SK-N-MC (cell line): ENCODE results near the gene RBM43.

Experiments
- EZH2 ChIP-seq: fragments of 200-600 bp; sonication (generic); IDR thresholded peaks from one replicate; pipeline ENCODE4 v1.6.1; 2017; ENCODE audit warnings: antibody characterized with exemption
- FOXP2 ChIP-seq: optimal IDR thresholded peaks from 2 replicates; pipeline ENCODE3; 2011; ENCODE audit warnings: mild to moderate bottlenecking, moderate library complexity; ENCODE audit not compliant: insufficient read depth; ENCODE audit errors: extremely low read length, control extremely low read depth
- POLR2AphosphoS5 ChIP-seq: IDR thresholded peaks from 2 replicates; pipeline ENCODE4 v1.6.1; 2012; ENCODE audit warnings: mild to moderate bottlenecking, low read depth, low read length, borderline replicate concordance

DNA sequence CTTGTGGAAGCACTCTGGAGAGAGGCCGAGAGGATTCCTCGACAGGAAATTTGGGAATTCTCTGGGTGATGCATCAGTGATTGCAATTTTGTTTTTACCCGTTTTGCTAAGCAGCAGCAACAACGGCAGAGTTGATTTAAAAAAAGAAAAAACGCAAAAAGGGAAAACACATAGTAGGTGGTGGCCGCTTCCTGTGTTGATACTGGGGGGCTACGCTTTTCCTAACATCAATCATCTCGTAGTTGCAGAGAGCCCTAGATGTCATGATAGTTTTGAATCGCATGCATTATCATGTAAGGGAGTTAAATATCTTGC lies 271 bp upstream of the RBM43 start:
- no peak for TF ChIP-seq EZH2
- TF ChIP-seq POLR2AphosphoS5 = no peak
- no peak for TF ChIP-seq FOXP2
